Large intestine (tissue), 3 donors: ENCODE results near the gene IVNS1ABP. TPM values are rescaled to one million over a fixed set of nuclear protein-coding genes. Genes with fewer than 3 reads are reported as not detected.
"Not testable (repeated sequence)": the region's sequence is repeated elsewhere in the genome, so short reads cannot be mapped to it uniquely, and the experiment has no call there.

Source experiments
- DNase-seq, 2 donors: peaks; one replicate each; pipeline versions ENCODE4 v3.0.0 to v3.0.0-alpha.2; 2013
- H3K27ac ChIP-seq: one replicate; pipeline ENCODE4 v1.5.1; 2013; ENCODE audit warnings: low read length
- H3K27me3 ChIP-seq: 2 replicates; pipeline ENCODE4 v1.6.1; 2013; ENCODE audit warnings: low read length; ENCODE audit not compliant: control insufficient read depth, insufficient read depth
- H3K36me3 ChIP-seq: 2 replicates; pipeline ENCODE4 v1.6.1; 2013; ENCODE audit warnings: low read length; ENCODE audit not compliant: control insufficient read depth, insufficient read depth
- H3K4me1 ChIP-seq: one replicate; pipeline ENCODE4 v1.6.1; 2013; ENCODE audit warnings: low read length; ENCODE audit not compliant: control insufficient read depth, insufficient read depth
- H3K4me3 ChIP-seq: one replicate; pipeline ENCODE4 v1.5.1; 2013; ENCODE audit warnings: low read length
- H3K9me3 ChIP-seq: one replicate; pipeline ENCODE4 v1.6.1; 2013; ENCODE audit warnings: mild to moderate bottlenecking, low read depth, low read length, moderate library complexity; ENCODE audit not compliant: control insufficient read depth
- WGBS: methylation state at CpG from one replicate; pipeline ENCODE4 v1.1.5; 2013; ENCODE audit warnings: low lambda C conversion rate; ENCODE audit not compliant: insufficient coverage; 5-methylcytosine and 5-hydroxymethylcytosine counted together
- polyA plus RNA-seq: library from polyadenylated mRNA; unstranded; fragments of 120-200 nt; gene quantifications from one replicate; pipeline ENCODE4 v1.2.1, GENCODE V29; 2013

Gene IVNS1ABP
- polyA plus RNA-seq, 1 donor = 173 TPM

GRCh38 chr1:185337246-185337645 lies 20.2 kb upstream of the IVNS1ABP start:
- no peaks in the 10 kb centered on the region for H3K9me3 ChIP-seq
- H3K4me1 ChIP-seq = no peaks in the 10 kb centered on the region
- no peak for DNase-seq
- no peaks in the 10 kb centered on the region for H3K27me3 ChIP-seq
- WGBS = 81% methylated on average over 4 of the region's 4 CpGs
- no peaks in the 10 kb centered on the region for H3K36me3 ChIP-seq
- no peak overlapping the region for H3K4me3 ChIP-seq
- H3K27ac ChIP-seq = no peak overlapping the region

- Histone ChIP-seq H3K27ac (no peak overlapping the region), H3K27me3 (no peaks in the 10 kb centered on the region), H3K4me1 (no peaks in the 10 kb centered on the region), H3K36me3 (no peaks in the 10 kb centered on the region), H3K9me3 (no peaks in the 10 kb centered on the region), H3K4me3 (no peak overlapping the region)
- no CpG with 5 or more reads among the region's 4 CpGs for WGBS
- DNase-seq = no peak
Measured at GRCh38 chr1:185334182-185334581, 17.1 kb upstream of the IVNS1ABP start.

- no peaks in the 10 kb centered on the region for H3K27me3 ChIP-seq
- H3K36me3 ChIP-seq = no peaks in the 10 kb centered on the region
- H3K9me3 ChIP-seq = no peaks in the 10 kb centered on the region
- H3K27ac ChIP-seq = no peak overlapping the region
- no peak overlapping the region for H3K4me3 ChIP-seq
- H3K4me1 ChIP-seq = no peaks in the 10 kb centered on the region
- 100% methylated on average over 1 of the region's 4 CpGs for whole genome bisulfite sequencing
- DNase-seq = no peak
Measured at GRCh38 chr1:185328255-185328654, 11.2 kb upstream of the IVNS1ABP start.

- H3K4me1 ChIP-seq = no peaks in the 10 kb centered on the region
- no peaks in the 10 kb centered on the region for H3K36me3 ChIP-seq
- H3K27me3 ChIP-seq = no peaks in the 10 kb centered on the region
- no peak overlapping the region for H3K4me3 ChIP-seq
- peaks cover 5% of the 10 kb centered on the region for H3K9me3 ChIP-seq
- WGBS = 71% methylated on average over 1 of the region's 4 CpGs
- DNase-seq = no peak
- no peak overlapping the region for H3K27ac ChIP-seq
Measured at GRCh38 chr1:185325413-185325812, 8.4 kb upstream of the IVNS1ABP start.

GRCh38 chr1:185324118-185324517 lies 7.1 kb upstream of the IVNS1ABP start:
- Histone ChIP-seq H3K4me1 (no peaks in the 10 kb centered on the region), H3K27me3 (no peaks in the 10 kb centered on the region), H3K36me3 (no peaks in the 10 kb centered on the region), H3K9me3 (peaks cover 5% of the 10 kb centered on the region), H3K4me3 (no peak overlapping the region), H3K27ac (no peak overlapping the region)
- peak in 1 of 2 donors; percentile 35 for DNase-seq
- WGBS = no CpG with 5 or more reads among the region's 3 CpGs

- peaks cover 6% of the 10 kb centered on the region for H3K4me1 ChIP-seq
- no peaks in the 10 kb centered on the region for H3K36me3 ChIP-seq
- no peak for DNase-seq
- H3K27me3 ChIP-seq = no peaks in the 10 kb centered on the region
- no peak overlapping the region for H3K27ac ChIP-seq
- 100% methylated on average over 1 of the region's 2 CpGs for WGBS
- no peak overlapping the region for H3K4me3 ChIP-seq
- H3K9me3 ChIP-seq = peaks cover 5% of the 10 kb centered on the region
Measured at GRCh38 chr1:185322636-185323035, 5.6 kb upstream of the IVNS1ABP start.

GRCh38 chr1:185321653-185322221 lies 4.7 kb upstream of the IVNS1ABP start:
- H3K36me3 ChIP-seq, H3K4me3 ChIP-seq, H3K27ac ChIP-seq, H3K27me3 ChIP-seq, DNase-seq, H3K9me3 ChIP-seq, H3K4me1 ChIP-seq: not testable (repeated sequence)
- whole genome bisulfite sequencing = no CpG with 5 or more reads among the region's 36 CpGs

GRCh38 chr1:185321104-185321503 lies 4.1 kb upstream of the IVNS1ABP start:
- H3K4me3 ChIP-seq, H3K27ac ChIP-seq, H3K9me3 ChIP-seq, H3K36me3 ChIP-seq, H3K27me3 ChIP-seq, DNase-seq, H3K4me1 ChIP-seq: not testable (repeated sequence)
- WGBS = no CpG with 5 or more reads among the region's 7 CpGs

- Histone ChIP-seq H3K27me3 (no peaks in the 10 kb centered on the region), H3K4me3 (no peak overlapping the region), H3K27ac (no peak overlapping the region), H3K36me3 (no peaks in the 10 kb centered on the region), H3K4me1 (peaks cover 9% of the 10 kb centered on the region), H3K9me3 (peaks cover 5% of the 10 kb centered on the region)
- DNase-seq = peak in 1 of 2 donors; percentile 16
- WGBS = no CpG with 5 or more reads among the region's 1 CpG
Measured at GRCh38 chr1:185319139-185319475, 2.1 kb upstream of the IVNS1ABP start.

GRCh38 chr1:185318431-185319138 lies 1.5 kb upstream of the IVNS1ABP start:
- Histone ChIP-seq H3K27me3 (no peaks in the 10 kb centered on the region), H3K27ac (peak overlapping the region; percentile 99), H3K4me3 (no peak overlapping the region), H3K4me1 (peaks cover 9% of the 10 kb centered on the region), H3K9me3 (peaks cover 5% of the 10 kb centered on the region), H3K36me3 (no peaks in the 10 kb centered on the region)
- peak in 1 of 2 donors; percentile 51 for DNase-seq
- WGBS = no CpG with 5 or more reads among the region's 10 CpGs

- H3K9me3 ChIP-seq = peaks cover 5% of the 10 kb centered on the region
- H3K4me3 ChIP-seq = peak overlapping the region; percentile 65
- H3K4me1 ChIP-seq = peaks cover 9% of the 10 kb centered on the region
- no peaks in the 10 kb centered on the region for H3K27me3 ChIP-seq
- H3K27ac ChIP-seq = peak overlapping the region; percentile 99
- DNase-seq = no peak
- WGBS = no CpG with 5 or more reads among the region's 11 CpGs
- H3K36me3 ChIP-seq = no peaks in the 10 kb centered on the region
Measured at GRCh38 chr1:185317886-185318310, 855 bp upstream of the IVNS1ABP start.
